HepG2 (cell line): ENCODE data around the gene CGB5. TPM values are rescaled to one million over a fixed set of nuclear protein-coding genes. Genes with fewer than 3 reads are reported as not detected.
"Not testable (repeated sequence)": the region's sequence is repeated elsewhere in the genome, so short reads cannot be mapped to it uniquely, and the experiment has no call there.

ENCODE experiments used
- ATAC-seq: fragments of 200-7000 bp; cut with Tn5 transposase; 3 replicates; pipeline ENCODE4 v1.9.1; 2020; ENCODE audit warnings: mild to moderate bottlenecking, moderate library complexity
- BruUV-seq: library from RNA; stranded (reverse); fragments of 400-500 nt; replicated peaks from 2 replicates; lab custom pipeline; 2021; lab: Mats Ljungman, UMichigan
- CTCF ChIA-PET: fragments of 300-600 bp; formaldehyde crosslinking; extraction: SDS; loops from one replicate; lab custom pipeline; 2021; ENCODE audit warnings: low total read pairs, inconsistent platforms, low intra/inter-chr PET ratio; lab: Yijun Ruan, JAX
- POLR2A ChIA-PET: fragments of 350-600 bp; sonication (Branson Sonifier 250); formaldehyde crosslinking; loops from one replicate; lab custom pipeline; 2020; ENCODE audit warnings: antibody characterized with exemption, inconsistent platforms; lab: Yijun Ruan, JAX
- DNase-seq: peaks from one replicate; pipeline ENCODE4 v3.0.0-alpha.2; 2015; ENCODE audit warnings: low spot score
- FAIRE-seq: peaks from 3 replicates; lab custom pipeline; 2011; peaks lifted over from hg19 to GRCh38; lab: Jason Lieb, UNC
- H2AFZ ChIP-seq: one replicate; pipeline ENCODE4 v1.6.1; 2011; ENCODE audit warnings: low read length, inconsistent platforms
- H3K27ac ChIP-seq: fragments of 300-600 bp; 3 replicates; pipeline ENCODE4 v1.8.0; 2011; ENCODE audit warnings: mixed run types, mild to moderate bottlenecking, mixed read lengths, low read length, inconsistent platforms; ENCODE audit not compliant: insufficient read depth; ENCODE audit errors: extremely low read length
- H3K27me3 ChIP-seq, 2 experiments: fragments of 200-600 bp in 1 of 2; 2 replicates in 1 of 2; 3 replicates in 1 of 2; pipeline versions ENCODE4 v1.6.0 to v1.8.0; 2011; ENCODE audit warnings: low read length in 2 of 2, mild to moderate bottlenecking in 2 of 2, moderate library complexity in 2 of 2, inconsistent platforms in 1 of 2; ENCODE audit not compliant: insufficient read depth in 2 of 2, control insufficient read depth in 1 of 2
- H3K36me3 ChIP-seq, 2 experiments: fragments of 200-600 bp in 1 of 2; replicated peaks in 1 of 2; 2 replicates in 1 of 2; 3 replicates in 1 of 2; pipeline versions ENCODE4 v1.5.1 to v1.8.0; 2011; ENCODE audit warnings: low read length in 2 of 2, inconsistent platforms in 1 of 2; ENCODE audit not compliant: insufficient read depth in 2 of 2, control insufficient read depth in 1 of 2
- H3K4me1 ChIP-seq: 2 replicates; pipeline ENCODE4 v1.5.1; 2012; ENCODE audit warnings: low read length, inconsistent platforms; ENCODE audit not compliant: insufficient read depth
- H3K4me2 ChIP-seq: 2 replicates; pipeline ENCODE4 v1.6.0; 2011; ENCODE audit warnings: low read depth, low read length, inconsistent platforms
- H3K4me3 ChIP-seq, 3 experiments: fragments of 200-600 bp in 1 of 3; sonication (generic), shearing (Covaris generic) in 1 of 3; replicated peaks in 1 of 3; 2 replicates each; pipeline ENCODE4 v1.5.1; 2011 to 2016; ENCODE audit warnings: low read length in 3 of 3, inconsistent platforms in 2 of 3, low read depth in 2 of 3, mild to moderate bottlenecking in 2 of 3, control low read depth in 1 of 3, mixed read lengths in 1 of 3; ENCODE audit not compliant: insufficient read depth in 1 of 3
- H3K79me2 ChIP-seq: one replicate; pipeline ENCODE4 v1.6.1; 2011; ENCODE audit warnings: low read length, inconsistent platforms; ENCODE audit not compliant: insufficient read depth
- H3K9ac ChIP-seq: 2 replicates; pipeline ENCODE4 v1.6.0; 2011; ENCODE audit warnings: mild to moderate bottlenecking, low read depth, low read length, inconsistent platforms; ENCODE audit not compliant: insufficient read depth
- H3K9me3 ChIP-seq: 2 replicates; pipeline ENCODE4 v1.5.1; 2012; ENCODE audit warnings: mild to moderate bottlenecking, low read length
- H4K20me1 ChIP-seq: 2 replicates; pipeline ENCODE4 v1.6.0; 2011; ENCODE audit warnings: inconsistent platforms, mild to moderate bottlenecking, low read length, moderate library complexity; ENCODE audit not compliant: insufficient read depth
- ELF1 ChIP-seq: sonication (generic); formaldehyde crosslinking; IDR thresholded peaks from 2 replicates; pipeline ENCODE4 v1.4.0; 2020; ENCODE audit warnings: missing genetic modification reagents
- WGBS: methylation state at CpG from one replicate; pipeline ENCODE4 v1.1.6; 2017; ENCODE audit warnings: low lambda C conversion rate; 5-methylcytosine and 5-hydroxymethylcytosine counted together
- in situ Hi-C: cut with HindIII; loops from 2 replicates; pipeline ENCODE4 v1.10.0; 2017; ENCODE audit warnings: low pct_unique_long_range_greater_than_20kb; ENCODE audit not compliant: extremely low pct_ligation_motif_present
- intact Hi-C: fragments of 100-400 bp; cut with micrococcal nuclease; formaldehyde crosslinking; loops from one replicate; pipeline ENCODE4 v1.10.0; 2022; ENCODE audit not compliant: unreplicated experiment
- polyA plus RNA-seq, 8 experiments: library from polyadenylated mRNA; depleted of rRNA in 3 of 8; stranded (reverse) in 7 of 8; unstranded in 1 of 8; fragments of >200 nt; fragmentation: Illumina TruSeq in 4 of 8; extraction: Trizol in 4 of 8; gene quantifications; 2 replicates each; pipeline versions ENCODE4 v1.2.1 to v1.2.3, GENCODE V29; 2011 to 2016; ENCODE audit warnings: low read depth in 4 of 8, missing spikeins in 1 of 8, mixed read lengths in 1 of 8; ENCODE audit not compliant: insufficient read depth in 1 of 8
- total RNA-seq, 5 experiments: library from RNA; depleted of rRNA; stranded (reverse); fragments of >200 nt; fragmentation: Illumina TruSeq; extraction: Trizol; gene quantifications; 2 replicates each; pipeline ENCODE4 v1.2.3, GENCODE V29; 2016; ENCODE audit warnings: low read depth in 1 of 5

CGB5 gene
- total and polyA plus RNA-seq, 2 of the 13 experiments (the other 11 are each of a cell fraction or from before 2014, with no cell fraction given), result not detected

GRCh38 chr19:49042177-49042576 lies 1.5 kb upstream of the CGB5 start:
- Histone ChIP-seq H3K4me3 (no peak overlapping the region), H3K9ac (no peak overlapping the region), H3K9me3 (no peaks in the 10 kb centered on the region), H4K20me1 (no peaks in the 10 kb centered on the region), H3K4me1 (no peaks in the 10 kb centered on the region), H3K4me2 (no peak overlapping the region), H3K79me2 (no peaks in the 10 kb centered on the region), H3K27me3 (peaks cover 1 to 5% of the 10 kb centered on the region in 2 experiments; a peak in 2 of 5 replicates), H3K36me3 (no peaks in the 10 kb centered on the region), H2AFZ (no peak overlapping the region), H3K27ac (no peak overlapping the region)
- no peak for DNase-seq
- FAIRE-seq, result no peak
- in situ Hi-C loops, result no loop called here
- intact Hi-C loops, result no loop called here
- BruUV-seq, result no TSS peak
- ChIA-PET CTCF (no interaction called here), POLR2A (no interaction called here)
- ATAC-seq, result no peak
- no peak for TF ChIP-seq ELF1 (CRISPR knock-in tag)
- 4% methylated on average over 10 of the region's 17 CpGs for WGBS

- H3K36me3 ChIP-seq, intact Hi-C loops, H2AFZ ChIP-seq, H3K9me3 ChIP-seq, H3K27ac ChIP-seq, H3K4me1 ChIP-seq, H3K4me3 ChIP-seq, POLR2A ChIA-PET, CTCF ChIA-PET, in situ Hi-C loops, DNase-seq, BruUV-seq, FAIRE-seq, H3K27me3 ChIP-seq, ATAC-seq, H4K20me1 ChIP-seq, H3K4me2 ChIP-seq, H3K9ac ChIP-seq, H3K79me2 ChIP-seq: not testable (repeated sequence)
- WGBS, result 0% methylated on average over 1 of the region's 4 CpGs
Observed at GRCh38 chr19:49042666-49043065, 982 bp upstream of the CGB5 start.

GRCh38 chr19:49049011-49049410 lies 5.4 kb downstream of the CGB5 start, which contains the start of gene CGB8:
CGB8 (minus strand) TSS chr19:49049111; CDS start chr19:49048739, 372 bp downstream.
- H3K4me3 ChIP-seq, H3K4me2 ChIP-seq, H3K9me3 ChIP-seq, H2AFZ ChIP-seq, H3K27ac ChIP-seq, H3K4me1 ChIP-seq, BruUV-seq, intact Hi-C loops, H4K20me1 ChIP-seq, H3K36me3 ChIP-seq, CTCF ChIA-PET, H3K9ac ChIP-seq, POLR2A ChIA-PET, DNase-seq, H3K79me2 ChIP-seq, FAIRE-seq, ATAC-seq, in situ Hi-C loops: not testable (repeated sequence)
- 60% methylated on average over 5 of the region's 12 CpGs for WGBS
- peaks cover 2 to 11% of the 10 kb centered on the region in 2 experiments; a peak in 3 of 5 replicates for H3K27me3 ChIP-seq

- POLR2A ChIA-PET, H3K27ac ChIP-seq, BruUV-seq, in situ Hi-C loops, H3K9ac ChIP-seq, DNase-seq, H3K9me3 ChIP-seq, H2AFZ ChIP-seq, H4K20me1 ChIP-seq, H3K79me2 ChIP-seq, intact Hi-C loops, ATAC-seq, H3K36me3 ChIP-seq, FAIRE-seq, H3K4me3 ChIP-seq, H3K4me2 ChIP-seq, CTCF ChIA-PET, H3K4me1 ChIP-seq: not testable (repeated sequence)
- WGBS, result 28% methylated on average over 2 of the region's 4 CpGs
- peaks cover 3 to 11% of the 10 kb centered on the region in 2 experiments; a peak in 3 of 5 replicates for H3K27me3 ChIP-seq
Observed at GRCh38 chr19:49049834-49050233, 6.2 kb downstream of the CGB5 start.
